GM21515 (cell line): ENCODE results near the gene TPO.
"Not testable (repeated sequence)": the region's sequence is repeated elsewhere in the genome, so short reads cannot be mapped to it uniquely, and the experiment has no call there.

Experiments used
- ATAC-seq: cut with Tn5 transposase; IDR thresholded peaks from one replicate; pipeline ENCODE4 v1.9.1; 2021; ENCODE audit not compliant: unreplicated experiment

Gene TPO

GRCh38 chr2:1413156-1413710, at the start of gene TPO:
Gene TPO (plus strand): TSS chr2:1413463. CDS start chr2:1414409, 946 bp downstream.
- no peak for ATAC-seq

GRCh38 chr2:1366546-1367134, 46.6 kb upstream of the TPO start:
- no peak for ATAC-seq

GRCh38 chr2:1367601-1368000, 45.7 kb upstream of the TPO start:
- ATAC-seq = no peak

GRCh38 chr2:1369905-1370304, 43.4 kb upstream of the TPO start:
- no peak for ATAC-seq

GRCh38 chr2:1370461-1370860, 42.8 kb upstream of the TPO start:
- no peak for ATAC-seq

GRCh38 chr2:1371082-1371481, 42.2 kb upstream of the TPO start:
- ATAC-seq = no peak

GRCh38 chr2:1373830-1374229, 39.4 kb upstream of the TPO start:
- no peak for ATAC-seq

GRCh38 chr2:1374287-1374686, 39.0 kb upstream of the TPO start:
- no peak for ATAC-seq

GRCh38 chr2:1375794-1376193, 37.5 kb upstream of the TPO start:
- no peak for ATAC-seq

GRCh38 chr2:1377473-1377872, 35.8 kb upstream of the TPO start:
- ATAC-seq = no peak

- no peak for ATAC-seq
These were observed 34.7 kb upstream of the TPO start for GRCh38 chr2:1378456-1379150.

- ATAC-seq = no peak
These were observed 31.6 kb upstream of the TPO start for GRCh38 chr2:1381644-1382043.

- not testable (repeated sequence) for ATAC-seq
These were observed 25.1 kb upstream of the TPO start for GRCh38 chr2:1387954-1388725.

GRCh38 chr2:1390118-1390517, 23.1 kb upstream of the TPO start:
- not testable (repeated sequence) for ATAC-seq

- ATAC-seq = no peak
These were observed 19.9 kb upstream of the TPO start for GRCh38 chr2:1393321-1393720.

- no peak for ATAC-seq
These were observed 18.4 kb upstream of the TPO start for GRCh38 chr2:1394709-1395408.

- ATAC-seq = no peak
These were observed 15.9 kb upstream of the TPO start for GRCh38 chr2:1397350-1397749.

- ATAC-seq = no peak
These were observed 15.1 kb upstream of the TPO start for GRCh38 chr2:1398191-1398590.

- ATAC-seq = no peak
These were observed 12.1 kb upstream of the TPO start for GRCh38 chr2:1400943-1401735.

- ATAC-seq = no peak
These were observed 11.2 kb upstream of the TPO start for GRCh38 chr2:1402064-1402463.
